DMS153 treated with DMSO at 0.1 percent for 48 hours (cell line): ENCODE results near the gene TSSK6.
"Not testable (repeated sequence)": the region's sequence is repeated elsewhere in the genome, so short reads cannot be mapped to it uniquely, and the experiment has no call there.

Source experiments
- DNase-seq: peaks from one replicate; lab custom pipeline; 2025; ENCODE audit not compliant: unreplicated experiment; lab: John Stamatoyannopoulos, UW

TSSK6 gene

GRCh38 chr19:19488875-19489690, 26.3 kb downstream of the TSSK6 start:
- peak; percentile 87 for DNase-seq

GRCh38 chr19:19487950-19488874, 27.1 kb downstream of the TSSK6 start:
- peak; percentile 1 for DNase-seq

- DNase-seq, result no peak
These were observed 28.0 kb downstream of the TSSK6 start for GRCh38 chr19:19487077-19487949.

- DNase-seq, result no peak
These were observed 28.8 kb downstream of the TSSK6 start for GRCh38 chr19:19486343-19487076.

GRCh38 chr19:19485998-19486290, 29.4 kb downstream of the TSSK6 start:
- DNase-seq, result no peak

GRCh38 chr19:19485161-19485997, 30.0 kb downstream of the TSSK6 start:
- DNase-seq, result no peak

- no peak for DNase-seq
These were observed 32.3 kb downstream of the TSSK6 start for GRCh38 chr19:19482809-19483596.

- DNase-seq, result no peak
These were observed 34.7 kb downstream of the TSSK6 start for GRCh38 chr19:19480688-19481087.

- no peak for DNase-seq
These were observed 37.5 kb downstream of the TSSK6 start for GRCh38 chr19:19477705-19478383.

GRCh38 chr19:19475849-19476828, 39.2 kb downstream of the TSSK6 start:
- no peak for DNase-seq

- DNase-seq, result no peak
These were observed 40.2 kb downstream of the TSSK6 start for GRCh38 chr19:19475015-19475765.

- not testable (repeated sequence) for DNase-seq
These were observed 43.2 kb downstream of the TSSK6 start for GRCh38 chr19:19472106-19472505.

GRCh38 chr19:19471682-19472081, 43.7 kb downstream of the TSSK6 start:
- no peak for DNase-seq

GRCh38 chr19:19470579-19470978, 44.8 kb downstream of the TSSK6 start:
- DNase-seq, result no peak

- no peak for DNase-seq
These were observed 46.8 kb downstream of the TSSK6 start for GRCh38 chr19:19468424-19469050.

GRCh38 chr19:19466201-19466600, 49.1 kb downstream of the TSSK6 start:
- no peak for DNase-seq
